Activated CD8-positive, alpha-beta T cell treated with anti-CD3 and anti-CD28 coated beads for 36 hours (primary cell): ENCODE measurements around the gene MRPL14. TPM values are rescaled to one million over a fixed set of nuclear protein-coding genes. Genes with fewer than 3 reads are reported as not detected.
"Not testable (repeated sequence)": the region's sequence is repeated elsewhere in the genome, so short reads cannot be mapped to it uniquely, and the experiment has no call there.

ENCODE experiments used
- ATAC-seq: fragments of 200-7000 bp; cut with Tn5 transposase; one replicate; pipeline ENCODE4 v1.10.0; 2021; ENCODE audit warnings: mild to moderate bottlenecking, moderate library complexity
- CTCF ChIA-PET: fragments of 350-600 bp; sonication (Branson Sonifier 250); formaldehyde crosslinking; loops from one replicate; lab custom pipeline; 2021; ENCODE audit warnings: antibody characterized with exemption; lab: Charles Lee
- POLR2A ChIA-PET: fragments of 350-600 bp; sonication (Branson Sonifier 250); formaldehyde crosslinking; loops from one replicate; lab custom pipeline; 2021; ENCODE audit warnings: antibody characterized with exemption; lab: Charles Lee
- DNase-seq: peaks from one replicate; pipeline ENCODE4 v3.0.0-alpha.2; 2020
- H3K27ac Mint-ChIP-seq: one replicate; pipeline ENCODE4 v1.8.0; 2021; ENCODE audit warnings: mild to moderate bottlenecking, mixed read lengths
- H3K27me3 Mint-ChIP-seq: one replicate; pipeline ENCODE4 v1.8.0; 2021; ENCODE audit warnings: mixed read lengths
- H3K36me3 Mint-ChIP-seq: one replicate; pipeline ENCODE4 v1.8.0; 2021; ENCODE audit warnings: low read depth, mixed read lengths
- H3K4me1 Mint-ChIP-seq: one replicate; pipeline ENCODE4 v1.8.0; 2021; ENCODE audit warnings: low read depth, mixed read lengths
- H3K4me3 Mint-ChIP-seq: one replicate; pipeline ENCODE4 v1.8.0; 2021; ENCODE audit warnings: mild to moderate bottlenecking, moderate library complexity, mixed read lengths
- H3K9me3 Mint-ChIP-seq: one replicate; pipeline ENCODE4 v1.8.0; 2021; ENCODE audit warnings: mixed read lengths
- intact Hi-C: fragments of 100-400 bp; cut with micrococcal nuclease; formaldehyde crosslinking; loops from one replicate; pipeline ENCODE4 v1.10.0; 2022
- total RNA-seq, 2 experiments: library from RNA; stranded (reverse); gene quantifications; one replicate each; pipeline ENCODE4 v1.2.3, GENCODE V29; 2021
- TF ChIP-seq, protein P1 (sequence below): fragments of 200-600 bp; IDR thresholded peaks from one replicate; pipeline ENCODE4 v1.8.0; 2022; ENCODE audit warnings: antibody characterized with exemption, mild to moderate bottlenecking

Gene MRPL14
- total RNA-seq, 2 experiments from 2014 or later = 42.8 to 44.3 TPM

DNA sequence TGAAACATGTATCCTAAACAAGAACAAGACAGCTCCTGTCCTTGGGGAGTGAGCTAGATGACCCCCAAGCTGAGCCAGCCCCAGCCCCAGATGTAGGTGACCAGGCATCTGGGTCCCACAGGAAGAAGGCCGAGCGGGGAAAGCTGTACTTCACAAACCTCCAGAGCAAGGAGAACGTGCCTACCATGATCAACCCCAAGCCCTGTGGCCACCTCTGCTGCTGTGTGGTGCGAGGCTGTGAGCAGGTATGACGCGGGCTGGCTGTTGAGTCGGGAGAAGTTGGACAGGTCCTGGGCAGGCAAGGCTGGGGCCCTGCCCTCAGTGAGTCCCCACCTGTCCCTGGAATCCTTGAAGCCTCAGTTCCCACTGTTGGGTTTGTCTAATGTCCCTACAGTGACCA is 20.0 kb upstream of the MRPL14 start:
- DNase-seq = no peak
- intact Hi-C loops = no loop called here
- peaks cover 15% of the 10 kb centered on the region for H3K36me3 Mint-ChIP-seq

DNA sequence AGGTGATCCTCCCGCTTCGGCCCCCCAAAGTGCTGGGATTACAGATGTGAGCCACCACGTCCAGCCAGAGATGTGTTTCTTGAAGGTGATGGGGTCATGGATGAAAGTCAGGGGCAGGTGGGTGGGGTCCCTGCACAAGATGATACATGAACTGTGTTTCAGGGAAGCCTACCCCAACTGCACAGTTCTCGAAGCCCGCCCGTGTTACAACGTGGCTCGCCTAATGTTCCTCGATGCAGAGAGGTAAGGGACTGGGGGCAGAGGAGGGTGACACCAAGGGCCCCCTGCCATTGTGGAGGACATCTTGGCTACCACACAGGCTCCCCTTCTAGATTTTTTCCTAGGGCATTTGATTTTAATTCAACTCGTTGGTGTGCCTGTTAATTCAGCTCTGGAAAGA is 19.4 kb upstream of the MRPL14 start:
- Mint-ChIP-seq H3K36me3 (peaks cover 15% of the 10 kb centered on the region), H3K4me1 (peaks cover 5% of the 10 kb centered on the region), H3K27me3 (no peaks in the 10 kb centered on the region), H3K27ac (no peak overlapping the region), H3K9me3 (no peaks in the 10 kb centered on the region), H3K4me3 (no peak overlapping the region)
- DNase-seq (no peak), ATAC-seq (no peak)
- CTCF ChIA-PET = interaction anchor here (1.0 kb wide), 1 partner anchor 26 kb away, joined by 3 read pairs; no protein-coding TSS in a partner anchor
- TF ChIP-seq, protein P1, sequence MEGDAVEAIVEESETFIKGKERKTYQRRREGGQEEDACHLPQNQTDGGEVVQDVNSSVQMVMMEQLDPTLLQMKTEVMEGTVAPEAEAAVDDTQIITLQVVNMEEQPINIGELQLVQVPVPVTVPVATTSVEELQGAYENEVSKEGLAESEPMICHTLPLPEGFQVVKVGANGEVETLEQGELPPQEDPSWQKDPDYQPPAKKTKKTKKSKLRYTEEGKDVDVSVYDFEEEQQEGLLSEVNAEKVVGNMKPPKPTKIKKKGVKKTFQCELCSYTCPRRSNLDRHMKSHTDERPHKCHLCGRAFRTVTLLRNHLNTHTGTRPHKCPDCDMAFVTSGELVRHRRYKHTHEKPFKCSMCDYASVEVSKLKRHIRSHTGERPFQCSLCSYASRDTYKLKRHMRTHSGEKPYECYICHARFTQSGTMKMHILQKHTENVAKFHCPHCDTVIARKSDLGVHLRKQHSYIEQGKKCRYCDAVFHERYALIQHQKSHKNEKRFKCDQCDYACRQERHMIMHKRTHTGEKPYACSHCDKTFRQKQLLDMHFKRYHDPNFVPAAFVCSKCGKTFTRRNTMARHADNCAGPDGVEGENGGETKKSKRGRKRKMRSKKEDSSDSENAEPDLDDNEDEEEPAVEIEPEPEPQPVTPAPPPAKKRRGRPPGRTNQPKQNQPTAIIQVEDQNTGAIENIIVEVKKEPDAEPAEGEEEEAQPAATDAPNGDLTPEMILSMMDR = no peak
- intact Hi-C loops = no loop called here
- POLR2A ChIA-PET = no interaction called here

More for the DNA sequence above, 20.0 kb upstream of the MRPL14 start:
- Mint-ChIP-seq H3K4me1 (peaks cover 5% of the 10 kb centered on the region), H3K27ac (no peak overlapping the region), H3K27me3 (no peaks in the 10 kb centered on the region), H3K4me3 (no peak overlapping the region), H3K9me3 (no peaks in the 10 kb centered on the region)
- no peak for ATAC-seq
- TF ChIP-seq, protein P1 = no peak
- ChIA-PET POLR2A (no interaction called here), CTCF (interaction anchor here (1.0 kb wide), 1 partner anchor 26 kb away, joined by 3 read pairs; no protein-coding TSS in a partner anchor)

DNA sequence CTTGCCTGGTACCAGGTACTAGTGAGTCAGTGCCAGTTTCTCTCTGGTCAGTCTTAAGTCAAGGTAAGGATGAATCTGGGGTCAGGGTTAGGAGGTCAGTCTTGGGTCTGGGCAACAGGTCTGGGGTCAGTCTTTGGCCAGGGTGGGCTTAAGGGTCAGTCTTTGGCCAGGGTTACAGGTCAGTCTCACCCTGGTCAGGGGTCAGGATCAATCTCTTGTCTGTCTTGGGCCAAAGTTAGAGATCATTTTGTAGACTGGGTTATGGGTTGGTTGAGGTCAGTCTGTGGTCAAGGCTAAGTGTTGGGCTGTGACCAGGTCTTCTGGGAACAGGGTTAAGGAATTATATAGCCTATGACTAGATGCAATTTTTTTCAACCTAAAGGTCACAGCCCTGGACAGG is 18.6 kb upstream of the MRPL14 start:
- ATAC-seq (no peak), DNase-seq (no peak)
- Mint-ChIP-seq H3K36me3 (peaks cover 21% of the 10 kb centered on the region), H3K4me3 (no peak overlapping the region), H3K27ac (no peak overlapping the region), H3K9me3 (no peaks in the 10 kb centered on the region), H3K4me1 (no peaks in the 10 kb centered on the region), H3K27me3 (no peaks in the 10 kb centered on the region)
- CTCF ChIA-PET = no interaction called here
- intact Hi-C loops = no loop called here
- TF ChIP-seq, protein P1 = no peak
- POLR2A ChIA-PET = no interaction called here

DNA sequence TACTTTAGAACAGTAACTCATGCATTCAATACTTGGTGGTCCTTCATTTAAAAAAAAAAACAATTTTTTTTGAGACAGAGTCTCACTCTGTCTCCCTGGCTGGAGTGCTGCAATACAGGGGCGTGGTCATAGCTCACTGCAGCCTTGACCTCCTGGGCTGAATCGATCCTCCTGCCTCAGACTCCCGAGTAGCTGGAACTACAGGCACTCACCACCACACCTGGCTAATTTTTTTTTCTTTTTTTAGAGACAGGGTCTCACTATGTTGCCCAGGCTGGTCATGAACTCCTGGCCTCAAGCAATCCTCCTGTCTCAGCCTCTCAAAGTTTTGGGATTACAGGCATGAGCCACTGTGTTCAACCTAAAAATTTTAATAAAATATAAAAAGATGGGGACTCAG is 17.3 kb upstream of the MRPL14 start:
- peaks cover 19% of the 10 kb centered on the region for H3K36me3 Mint-ChIP-seq
- intact Hi-C loops, DNase-seq, H3K9me3 Mint-ChIP-seq, H3K4me3 Mint-ChIP-seq, H3K27ac Mint-ChIP-seq, ATAC-seq, H3K27me3 Mint-ChIP-seq, H3K4me1 Mint-ChIP-seq: not testable (repeated sequence)
- CTCF ChIA-PET = interaction anchor here (1.0 to 1.3 kb wide), 3 partner anchors 45 to 66 kb away, joined by 4 to 5 read pairs (median 5); no protein-coding TSS in a partner anchor
- POLR2A ChIA-PET = interaction anchor here (1.2 kb wide), 1 partner anchor 13 kb away, joined by 3 read pairs; no protein-coding TSS in a partner anchor

DNA sequence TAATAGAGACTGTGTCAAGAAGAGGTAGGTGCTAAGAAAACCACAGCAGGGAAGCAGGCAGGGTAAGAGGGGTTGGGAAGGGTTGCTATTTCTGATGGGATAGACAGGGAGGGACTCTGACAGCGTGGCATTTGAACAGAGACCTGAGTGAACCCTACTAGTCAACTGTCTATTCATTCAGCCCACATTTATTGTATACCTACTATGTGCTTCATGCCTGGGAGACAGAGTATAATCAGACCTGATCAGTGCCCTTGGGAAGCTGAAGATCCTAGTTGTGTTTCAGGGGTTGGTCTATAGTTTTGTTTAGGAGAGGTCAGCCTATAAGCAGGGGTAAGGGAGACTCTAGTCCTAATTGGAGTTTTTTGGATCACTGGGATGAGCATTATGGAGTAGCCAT is 16.5 kb upstream of the MRPL14 start:
- no peaks in the 10 kb centered on the region for H3K9me3 Mint-ChIP-seq
- H3K27ac Mint-ChIP-seq = no peak overlapping the region
- no peak overlapping the region for H3K4me3 Mint-ChIP-seq
- H3K27me3 Mint-ChIP-seq = no peaks in the 10 kb centered on the region
- CTCF ChIA-PET = interaction anchor here (1.0 to 1.3 kb wide), 3 partner anchors 44 to 65 kb away, joined by 4 to 5 read pairs (median 5); no protein-coding TSS in a partner anchor
- ATAC-seq = no peak
- peaks cover 14% of the 10 kb centered on the region for H3K36me3 Mint-ChIP-seq
- TF ChIP-seq, protein P1 = no peak
- no peaks in the 10 kb centered on the region for H3K4me1 Mint-ChIP-seq
- intact Hi-C loops = no loop called here
- POLR2A ChIA-PET = no interaction called here
- DNase-seq = no peak
